H1 (cell line): ENCODE data around the gene PDE4D. TPM values are rescaled to one million over a fixed set of nuclear protein-coding genes. Genes with fewer than 3 reads are reported as not detected.

Experiments
- CTCF ChIA-PET: fragments of 300-600 bp; sonication (Branson Sonifier 250); formaldehyde crosslinking; loops from one replicate; lab custom pipeline; 2021; ENCODE audit not compliant: partially characterized antibody; lab: Charles Lee
- POLR2A ChIA-PET: fragments of 300-600 bp; sonication (Branson Sonifier 250); formaldehyde crosslinking; loops from one replicate; lab custom pipeline; 2021; ENCODE audit warnings: inconsistent platforms; ENCODE audit not compliant: partially characterized antibody; lab: Charles Lee
- DNase-seq, 2 experiments: peaks; one replicate each; pipeline versions ENCODE4 v3.0.0 to v3.0.0-alpha.2; 2010 to 2022; ENCODE audit warnings: low spot score in 2 of 2, low read depth in 1 of 2, mixed read lengths in 1 of 2
- FAIRE-seq: peaks from 2 replicates; lab custom pipeline; 2011; peaks lifted over from hg19 to GRCh38; lab: Jason Lieb, UNC
- H2AFZ ChIP-seq: 2 replicates; pipeline ENCODE4 v1.8.1; 2012; ENCODE audit warnings: low read length, inconsistent platforms
- H2AK5ac ChIP-seq: 2 replicates; pipeline ENCODE4 v1.6.1; 2013; ENCODE audit warnings: low read depth, low read length
- H2BK120ac ChIP-seq: replicated peaks from 2 replicates; pipeline ENCODE3; 2013; ENCODE audit warnings: low read depth, low read length, inconsistent platforms
- H2BK12ac ChIP-seq: 2 replicates; pipeline ENCODE4 v1.6.1; 2013; ENCODE audit warnings: low read depth, low read length
- H2BK15ac ChIP-seq: 2 replicates; pipeline ENCODE4 v1.6.1; 2013; ENCODE audit warnings: low read length
- H2BK20ac ChIP-seq: 2 replicates; pipeline ENCODE4 v1.6.1; 2013; ENCODE audit warnings: low read length
- H2BK5ac ChIP-seq: 2 replicates; pipeline ENCODE4 v1.6.1; 2013; ENCODE audit warnings: low read depth, low read length
- H3K14ac ChIP-seq: 2 replicates; pipeline ENCODE4 v1.6.1; 2013; ENCODE audit warnings: inconsistent platforms; ENCODE audit not compliant: insufficient read length
- H3K18ac ChIP-seq: 2 replicates; pipeline ENCODE4 v1.6.1; 2013; ENCODE audit warnings: low read length; ENCODE audit errors: extremely low read depth
- H3K23ac ChIP-seq: 2 replicates; pipeline ENCODE4 v1.6.1; 2013; ENCODE audit warnings: inconsistent platforms; ENCODE audit not compliant: insufficient read length
- H3K23me2 ChIP-seq: 2 replicates; pipeline ENCODE4 v1.6.1; 2013; ENCODE audit warnings: low read depth, low read length
- H3K27ac ChIP-seq: 2 replicates; pipeline ENCODE4 v1.6.1; 2011; ENCODE audit warnings: low read depth, low read length, inconsistent platforms
- H3K27me3 ChIP-seq, 4 experiments: replicated peaks in 1 of 4; 1 replicate in 1 of 4; 2 replicates in 3 of 4; pipeline versions ENCODE4 v1.6.1 to v1.8.1; 2011 to 2013; ENCODE audit warnings: low read length in 3 of 4, mild to moderate bottlenecking in 3 of 4, inconsistent platforms in 2 of 4, mixed read lengths in 2 of 4, moderate library complexity in 1 of 4; ENCODE audit not compliant: control insufficient read depth in 3 of 4, insufficient read depth in 3 of 4; ENCODE audit errors: extremely low read depth in 1 of 4
- H3K36me3 ChIP-seq, 4 experiments: 2 replicates each; pipeline versions ENCODE4 v1.6.1 to v1.8.1; 2011 to 2013; ENCODE audit warnings: mild to moderate bottlenecking in 4 of 4, low read length in 3 of 4, moderate library complexity in 2 of 4, control low read depth in 1 of 4, inconsistent platforms in 1 of 4; ENCODE audit not compliant: insufficient read depth in 4 of 4, control insufficient read depth in 2 of 4
- H3K4ac ChIP-seq: replicated peaks from 2 replicates; pipeline ENCODE3; 2013; ENCODE audit warnings: low read length, low read depth, mixed read lengths, inconsistent platforms; ENCODE audit not compliant: insufficient read length
- H3K4me1 ChIP-seq, 4 experiments: replicated peaks in 1 of 4; 1 replicate in 1 of 4; 2 replicates in 3 of 4; pipeline versions ENCODE4 v1.6.1 to v1.8.1; 2011 to 2013; ENCODE audit warnings: low read length in 3 of 4, inconsistent platforms in 2 of 4, mixed read lengths in 1 of 4; ENCODE audit not compliant: insufficient read depth in 4 of 4, control insufficient read depth in 3 of 4
- H3K4me2 ChIP-seq, 2 experiments: 2 replicates each; pipeline versions ENCODE4 v1.6.1 to v1.8.1; 2011 to 2013; ENCODE audit warnings: low read depth in 2 of 2, low read length in 2 of 2, control low read depth in 1 of 2, inconsistent platforms in 1 of 2, mild to moderate bottlenecking in 1 of 2; ENCODE audit not compliant: insufficient read depth in 1 of 2
- H3K4me3 ChIP-seq, 4 experiments: fragments of 200-600, 300-600 bp in 1 of 4; sonication (generic), shearing (Covaris generic), sonication (Bioruptor Twin) in 1 of 4; 2 replicates each; pipeline versions ENCODE4 v1.5.1 to v1.8.1; 2011 to 2016; ENCODE audit warnings: low read length in 4 of 4, low read depth in 3 of 4, control low read depth in 2 of 4, inconsistent platforms in 2 of 4, mild to moderate bottlenecking in 2 of 4, mixed read lengths in 1 of 4, moderate library complexity in 1 of 4; ENCODE audit not compliant: insufficient read depth in 2 of 4; ENCODE audit errors: extremely low read depth in 1 of 4
- H3K56ac ChIP-seq: replicated peaks from 2 replicates; pipeline ENCODE3; 2013; ENCODE audit warnings: low read depth, mild to moderate bottlenecking, mixed read lengths, low read length, inconsistent platforms; ENCODE audit not compliant: insufficient read length
- H3K79me1 ChIP-seq: 2 replicates; pipeline ENCODE4 v1.6.1; 2013; ENCODE audit warnings: low read depth, low read length, control low read depth
- H3K79me2 ChIP-seq, 2 experiments: 2 replicates each; pipeline versions ENCODE4 v1.6.1 to v1.8.1; 2012 to 2013; ENCODE audit warnings: low read length in 2 of 2, mild to moderate bottlenecking in 2 of 2, inconsistent platforms in 1 of 2; ENCODE audit not compliant: insufficient read depth in 2 of 2, control insufficient read depth in 1 of 2
- H3K9ac ChIP-seq, 4 experiments: replicated peaks in 1 of 4; 1 replicate in 1 of 4; 2 replicates in 3 of 4; pipeline versions ENCODE4 v1.6.1 to v1.8.1; 2011 to 2013; ENCODE audit warnings: low read depth in 3 of 4, low read length in 3 of 4, control low read depth in 2 of 4, mild to moderate bottlenecking in 2 of 4, moderate library complexity in 2 of 4, inconsistent platforms in 1 of 4; ENCODE audit errors: extremely low read depth in 1 of 4
- H3K9me3 ChIP-seq, 2 experiments: 2 replicates each; pipeline versions ENCODE4 v1.6.1 to v1.8.1; 2012 to 2013; ENCODE audit warnings: mild to moderate bottlenecking in 2 of 2, moderate library complexity in 2 of 2, control low read depth in 1 of 2, inconsistent platforms in 1 of 2, low read depth in 1 of 2, low read length in 1 of 2, mixed read lengths in 1 of 2; ENCODE audit not compliant: insufficient read depth in 2 of 2
- H4K20me1 ChIP-seq, 2 experiments: replicated peaks in 1 of 2; 2 replicates each; pipeline versions ENCODE3 to v1.8.1; 2011 to 2013; ENCODE audit warnings: inconsistent platforms in 2 of 2, low read length in 2 of 2, mild to moderate bottlenecking in 1 of 2; ENCODE audit not compliant: insufficient read depth in 2 of 2, control insufficient read depth in 1 of 2
- H4K5ac ChIP-seq: 2 replicates; pipeline ENCODE4 v1.6.1; 2013; ENCODE audit warnings: low read length, low read depth, mixed read lengths, inconsistent platforms; ENCODE audit not compliant: insufficient read length
- H4K8ac ChIP-seq: 2 replicates; pipeline ENCODE4 v1.8.0; 2013; ENCODE audit warnings: mild to moderate bottlenecking, moderate library complexity, low read length, inconsistent platforms; ENCODE audit not compliant: insufficient read depth; ENCODE audit errors: extremely low read depth
- H4K91ac ChIP-seq: replicated peaks from 2 replicates; pipeline ENCODE3; 2013; ENCODE audit warnings: low read length, mixed read lengths, inconsistent platforms; ENCODE audit not compliant: insufficient read length
- CBX5 ChIP-seq: fragments of 300-800, 300-1000 bp; sonication (generic); IDR thresholded peaks from 2 replicates; pipeline ENCODE4 v1.7.1; 2016; ENCODE audit warnings: antibody characterized with exemption, low read length, low read depth
- CBX8 ChIP-seq: fragments of 300-800, 300-1000 bp; sonication (generic); IDR thresholded peaks from 2 replicates; pipeline ENCODE4 v1.7.1; 2016; ENCODE audit warnings: low read depth, low read length, borderline replicate concordance
- KDM1A ChIP-seq: fragments of 200-600, 300-600 bp; sonication (generic); IDR thresholded peaks from 2 replicates; pipeline ENCODE4 v1.7.1; 2016; ENCODE audit warnings: mild to moderate bottlenecking, low read length, borderline replicate concordance
- KDM5A ChIP-seq: fragments of 200-600 bp; IDR thresholded peaks from 2 replicates; pipeline ENCODE4 v1.7.1; 2012; ENCODE audit warnings: mild to moderate bottlenecking, low read length, inconsistent platforms, mixed read lengths
- MAFK ChIP-seq: IDR thresholded peaks from 2 replicates; pipeline ENCODE4 v1.6.1; 2012; ENCODE audit warnings: low read depth, mild to moderate bottlenecking, improper control_type of control experiment, low read length
- NANOG ChIP-seq: IDR thresholded peaks from 2 replicates; pipeline ENCODE4 v1.6.1; 2011; ENCODE audit warnings: low read length, low read depth, mild to moderate bottlenecking, inconsistent platforms; ENCODE audit not compliant: insufficient read depth, poor library complexity, severe bottlenecking
- POU5F1 ChIP-seq: IDR thresholded peaks from 2 replicates; pipeline ENCODE4 v1.6.1; 2011; ENCODE audit warnings: low read depth, mild to moderate bottlenecking, low read length, moderate library complexity
- SP1 ChIP-seq: IDR thresholded peaks from 2 replicates; pipeline ENCODE4 v1.6.1; 2011; ENCODE audit warnings: low read depth, low read length
- SP4 ChIP-seq: IDR thresholded peaks from 2 replicates; pipeline ENCODE4 v1.6.1; 2012; ENCODE audit warnings: low read length, inconsistent platforms
- TEAD4 ChIP-seq: IDR thresholded peaks from 2 replicates; pipeline ENCODE4 v1.6.1; 2012; ENCODE audit warnings: low read depth, low read length, inconsistent platforms, mixed read lengths
- YY1 ChIP-seq: IDR thresholded peaks from 2 replicates; pipeline ENCODE4 v1.6.1; 2011; ENCODE audit warnings: low read depth, mild to moderate bottlenecking, low read length
- WGBS, 2 experiments: shearing (Covaris generic) in 1 of 2; methylation state at CpG; one replicate each; pipeline versions ENCODE4 v1.1.6 to v1.1.7; 2013 to 2015; ENCODE audit warnings: low lambda C conversion rate in 2 of 2, mixed read lengths in 2 of 2, inconsistent platforms in 1 of 2, low coverage in 1 of 2, missing lambda C conversion rate in 1 of 2; ENCODE audit not compliant: insufficient replicate concordance in 2 of 2, insufficient coverage in 1 of 2, insufficient read length in 1 of 2; ENCODE audit errors: extremely low coverage in 1 of 2, missing lambda C conversion rate in 1 of 2; 5-methylcytosine and 5-hydroxymethylcytosine counted together
- polyA plus RNA-seq, 7 experiments: library from polyadenylated mRNA; depleted of rRNA in 3 of 7; stranded (reverse) in 5 of 7; unstranded in 2 of 7; fragments of >200 nt in 5 of 7; fragments of 200-250 nt in 2 of 7; gene quantifications; 1 replicate in 5 of 7; 2 replicates in 1 of 7; 4 replicates in 1 of 7; pipeline versions ENCODE4 v1.2.1 to v1.2.3, GENCODE V29; 2011 to 2013; ENCODE audit warnings: missing spikeins in 2 of 7, mixed read lengths in 2 of 7
- total RNA-seq: library from RNA; stranded (reverse); fragmentation: NEBNext Ultra II Directional; extraction: Animal tissue kit (Norgen Biotek cat#: 25700); gene quantifications from 2 replicates; pipeline ENCODE4 v1.2.1, GENCODE V29; 2021
- TF ChIP-seq, protein P1 (sequence below): IDR thresholded peaks from 2 replicates; pipeline ENCODE4 v1.6.1; 2011; ENCODE audit warnings: low read depth, mild to moderate bottlenecking, low read length; ENCODE audit not compliant: insufficient read depth
- TF ChIP-seq, protein P2 (sequence below): IDR thresholded peaks from 2 replicates; pipeline ENCODE4 v1.6.1; 2012; ENCODE audit warnings: inconsistent platforms
- TF ChIP-seq, protein P3 (sequence below): IDR thresholded peaks from 2 replicates; pipeline ENCODE4 v1.6.1; 2012; ENCODE audit warnings: inconsistent platforms

PDE4D gene
- total and polyA plus RNA-seq, 2 of the 8 experiments (the other 6 are each of a cell fraction or from before 2014, with no cell fraction given), result 2.3 to 3.7 TPM

DNA sequence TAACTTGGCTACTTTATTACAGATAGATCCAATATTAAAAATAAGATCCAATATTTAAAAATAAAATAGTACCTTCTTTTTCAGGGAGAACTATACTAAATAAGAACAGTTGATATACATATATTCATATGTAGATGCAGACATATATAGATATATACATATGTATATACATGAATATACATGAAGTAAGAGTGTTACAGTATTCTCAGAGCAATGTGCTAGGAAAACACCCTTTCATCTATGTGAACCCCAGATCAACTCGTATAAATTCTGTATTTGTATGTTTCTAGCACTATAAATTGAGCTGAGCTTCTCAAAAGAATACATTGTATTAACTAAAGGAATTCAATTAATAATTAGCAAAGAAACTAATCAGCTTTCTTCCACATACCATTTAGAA is 287.6 kb downstream of the PDE4D start:
- Histone ChIP-seq H4K8ac (no peak overlapping the region), H2BK120ac (no peak overlapping the region), H3K79me2 (no peaks in the 10 kb centered on the region), H2AK5ac (no peak overlapping the region), H3K4me2 (no peak overlapping the region), H4K91ac (no peak overlapping the region), H3K23ac (no peak overlapping the region), H2BK5ac (no peak overlapping the region), H3K9me3 (no peaks in the 10 kb centered on the region), H3K27me3 (no peaks in the 10 kb centered on the region), H3K9ac (no peak overlapping the region), H3K79me1 (no peaks in the 10 kb centered on the region), H4K20me1 (no peaks in the 10 kb centered on the region), H3K56ac (no peak overlapping the region), H3K4ac (no peak overlapping the region), H3K18ac (no peak overlapping the region), H2BK12ac (no peak overlapping the region), H2AFZ (no peak overlapping the region), H3K14ac (no peak overlapping the region), H3K36me3 (no peaks in the 10 kb centered on the region), H3K23me2 (no peaks in the 10 kb centered on the region), H4K5ac (no peak overlapping the region), H2BK20ac (no peak overlapping the region), H3K4me3 (no peak overlapping the region), H2BK15ac (no peak overlapping the region), H3K4me1 (peaks cover 0 to 10% (median 0%) of the 10 kb centered on the region in 4 experiments; a peak in 1 of 7 replicates), H3K27ac (no peak overlapping the region)
- DNase-seq, result no peak
- ChIA-PET POLR2A (no interaction called here), CTCF (interaction anchor here (1.2 kb wide), 1 partner anchor 43 kb away, joined by 3 read pairs; no protein-coding TSS in a partner anchor)
- 90% methylated on average over 1 of the region's 1 CpG; no CpG with 5 or more reads in 1 of the 2 experiments for WGBS, 2 experiments
- FAIRE-seq, result no peak
- TF ChIP-seq CBX5, result no peak
- no peak for TF ChIP-seq CBX8
- TF ChIP-seq, protein P1, sequence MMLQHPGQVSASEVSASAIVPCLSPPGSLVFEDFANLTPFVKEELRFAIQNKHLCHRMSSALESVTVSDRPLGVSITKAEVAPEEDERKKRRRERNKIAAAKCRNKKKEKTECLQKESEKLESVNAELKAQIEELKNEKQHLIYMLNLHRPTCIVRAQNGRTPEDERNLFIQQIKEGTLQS, result no peak
- TF ChIP-seq POU5F1, result no peak
- TF ChIP-seq KDM1A, result no peak
- no peak for TF ChIP-seq SP1
- TF ChIP-seq, protein P2, sequence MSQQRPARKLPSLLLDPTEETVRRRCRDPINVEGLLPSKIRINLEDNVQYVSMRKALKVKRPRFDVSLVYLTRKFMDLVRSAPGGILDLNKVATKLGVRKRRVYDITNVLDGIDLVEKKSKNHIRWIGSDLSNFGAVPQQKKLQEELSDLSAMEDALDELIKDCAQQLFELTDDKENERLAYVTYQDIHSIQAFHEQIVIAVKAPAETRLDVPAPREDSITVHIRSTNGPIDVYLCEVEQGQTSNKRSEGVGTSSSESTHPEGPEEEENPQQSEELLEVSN, result no peak
- TF ChIP-seq, protein P3, sequence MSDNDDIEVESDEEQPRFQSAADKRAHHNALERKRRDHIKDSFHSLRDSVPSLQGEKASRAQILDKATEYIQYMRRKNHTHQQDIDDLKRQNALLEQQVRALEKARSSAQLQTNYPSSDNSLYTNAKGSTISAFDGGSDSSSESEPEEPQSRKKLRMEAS, result no peak
- no peak for TF ChIP-seq SP4
- no peak for TF ChIP-seq KDM5A
- TF ChIP-seq MAFK, result no peak
- TF ChIP-seq NANOG, result no peak
- no peak for TF ChIP-seq YY1
- TF ChIP-seq TEAD4, result no peak
